Brain pericyte (primary cell): ENCODE data around the gene MMP24OS.
"Not testable (repeated sequence)": the region's sequence is repeated elsewhere in the genome, so short reads cannot be mapped to it uniquely, and the experiment has no call there.

ENCODE experiments used
- DNase-seq: peaks from one replicate; pipeline ENCODE4 v3.0.0-alpha.2; 2012; ENCODE audit warnings: low read depth, low spot score

The MMP24OS gene

GRCh38 chr20:35275741-35276251, 2.1 kb downstream of the MMP24OS start:
- no peak for DNase-seq

- no peak for DNase-seq
Observed at GRCh38 chr20:35274172-35275092, 3.5 kb downstream of the MMP24OS start.

- no peak for DNase-seq
Observed at GRCh38 chr20:35273449-35274171, 4.3 kb downstream of the MMP24OS start.

- no peak for DNase-seq
Observed at GRCh38 chr20:35271904-35272303, 6.0 kb downstream of the MMP24OS start.

- no peak for DNase-seq
Observed at GRCh38 chr20:35271073-35271882, 6.6 kb downstream of the MMP24OS start.

GRCh38 chr20:35270021-35270902, 7.7 kb downstream of the MMP24OS start:
- no peak for DNase-seq

GRCh38 chr20:35269055-35269781, 8.7 kb downstream of the MMP24OS start:
- DNase-seq = no peak

- DNase-seq = no peak
Observed at GRCh38 chr20:35267092-35267491, 10.8 kb downstream of the MMP24OS start.

GRCh38 chr20:35264755-35265154, 13.2 kb downstream of the MMP24OS start:
- DNase-seq = no peak

- no peak for DNase-seq
Observed at GRCh38 chr20:35263532-35264341, 14.2 kb downstream of the MMP24OS start.

- DNase-seq = not testable (repeated sequence)
Observed at GRCh38 chr20:35262731-35263531, 15.0 kb downstream of the MMP24OS start.

GRCh38 chr20:35262321-35262720, 15.6 kb downstream of the MMP24OS start:
- DNase-seq = not testable (repeated sequence)

- DNase-seq = no peak
Observed at GRCh38 chr20:35260426-35260825, 17.5 kb downstream of the MMP24OS start.

- DNase-seq = no peak
Observed at GRCh38 chr20:35257175-35257909, 20.6 kb downstream of the MMP24OS start.

GRCh38 chr20:35254448-35254999, 23.4 kb downstream of the MMP24OS start:
- no peak for DNase-seq

- no peak for DNase-seq
Observed at GRCh38 chr20:35253010-35253409, 24.9 kb downstream of the MMP24OS start.

- DNase-seq = not testable (repeated sequence)
Observed at GRCh38 chr20:35252598-35252997, 25.3 kb downstream of the MMP24OS start.
